ENCODE measurements around the gene MLPH.

- TF ChIP-seq CTCF (IDR thresholded peaks at IDR 0.05) (no peak), EZH2 (IDR thresholded peaks at IDR 0.05; ENCODE audit: borderline replicate concordance, insufficient read depth, low read depth, low read length, poor library complexity, severe bottlenecking) (no peak)
These were observed 41.3 kb upstream of the MLPH start for GRCh38 chr2:237445611-237446337.

Measured in B cell (primary cell).